HCT116 (cell line): Measurements from ENCODE around the gene NRCAM. TPM values are rescaled to one million over a fixed set of nuclear protein-coding genes. Genes with fewer than 3 reads are reported as not detected.

Source experiments
- ATAC-seq: fragments of 200-7000 bp; cut with Tn5 transposase; 2 replicates; pipeline ENCODE4 v1.9.1; 2020; ENCODE audit warnings: mild to moderate bottlenecking, moderate library complexity
- BruUV-seq: library from RNA; stranded (reverse); fragments of 400-500 nt; replicated peaks from 2 replicates; lab custom pipeline; 2021; lab: Mats Ljungman, UMichigan
- CTCF ChIA-PET: fragments of 300-600 bp; sonication (Branson Sonifier 250); formaldehyde crosslinking; loops from one replicate; lab custom pipeline; 2021; ENCODE audit warnings: antibody characterized with exemption; lab: Charles Lee
- POLR2A ChIA-PET: fragments of 300-600, 350-600 bp; sonication (Branson Sonifier 250); formaldehyde crosslinking; loops from one replicate; lab custom pipeline; 2021; ENCODE audit warnings: antibody characterized with exemption; lab: Charles Lee
- RAD21 ChIA-PET, 2 experiments: fragments of 300-600 bp; sonication (Branson Sonifier 250); formaldehyde crosslinking; loops; one replicate each; lab custom pipeline; 2023; ENCODE audit warnings: low total read pairs in 2 of 2; ENCODE audit not compliant: uncharacterized antibody in 2 of 2, unreplicated experiment in 2 of 2, low non-redundant PET in 1 of 2; lab: Charles Lee
- DNase-seq: peaks from one replicate; pipeline ENCODE4 v3.0.0-alpha.2; 2010; ENCODE audit warnings: low read depth, low spot score
- H2AFZ ChIP-seq: fragments of 200-600 bp; shearing (Covaris generic), sonication (generic); 2 replicates; pipeline ENCODE4 v1.6.1; 2017; ENCODE audit warnings: low read depth, mixed run types, mixed read lengths, antibody characterized with exemption, low read length; ENCODE audit not compliant: poor library complexity, severe bottlenecking
- H3K27ac ChIP-seq: 2 replicates; pipeline ENCODE4 v1.5.1; 2012; ENCODE audit warnings: low read depth, low read length
- H3K27me3 ChIP-seq: fragments of 200-600 bp; sonication (generic); 2 replicates; pipeline ENCODE4 v1.6.1; 2016; ENCODE audit warnings: mixed run types, low read length, mixed read lengths; ENCODE audit not compliant: insufficient read depth
- H3K36me3 ChIP-seq, 2 experiments: fragments of 200-500 bp in 1 of 2; fragments of 200-600 bp in 1 of 2; sonication (Bioruptor generic) in 1 of 2; sonication (generic) in 1 of 2; 2 replicates each; pipeline versions ENCODE4 v1.5.1 to v1.6.1; 2014 to 2016; ENCODE audit warnings: low read length in 2 of 2, inconsistent platforms in 1 of 2, mixed read lengths in 1 of 2, mixed run types in 1 of 2; ENCODE audit not compliant: insufficient read depth in 2 of 2, control insufficient read depth in 1 of 2
- H3K4me1 ChIP-seq, 2 experiments: fragments of 200-600 bp in 1 of 2; sonication (generic) in 1 of 2; 2 replicates each; pipeline versions ENCODE4 v1.5.1 to v1.6.1; 2012 to 2017; ENCODE audit warnings: low read length in 2 of 2, inconsistent platforms in 1 of 2, mild to moderate bottlenecking in 1 of 2, mixed read lengths in 1 of 2, mixed run types in 1 of 2, moderate library complexity in 1 of 2; ENCODE audit not compliant: insufficient read depth in 2 of 2, control insufficient read depth in 1 of 2
- H3K4me2 ChIP-seq: fragments of 200-600 bp; sonication (generic); 2 replicates; pipeline ENCODE4 v1.6.1; 2017; ENCODE audit warnings: mixed run types, low read length, mixed read lengths
- H3K4me3 ChIP-seq, 2 experiments: fragments of 200-600 bp in 1 of 2; sonication (generic) in 1 of 2; replicated peaks in 1 of 2; 2 replicates each; pipeline ENCODE4 v1.5.1; 2011 to 2016; ENCODE audit warnings: low read length in 2 of 2, control low read depth in 1 of 2, low read depth in 1 of 2, mild to moderate bottlenecking in 1 of 2, mixed read lengths in 1 of 2, mixed run types in 1 of 2
- H3K79me2 ChIP-seq: fragments of 200-600 bp; sonication (generic); 2 replicates; pipeline ENCODE4 v1.6.1; 2017; ENCODE audit warnings: mild to moderate bottlenecking, mixed run types, low read length, moderate library complexity, mixed read lengths; ENCODE audit not compliant: insufficient read depth
- H3K9ac ChIP-seq: fragments of 200-600 bp; sonication (generic); 2 replicates; pipeline ENCODE4 v1.6.1; 2016; ENCODE audit warnings: low read length, mixed read lengths
- H3K9me2 ChIP-seq: fragments of 200-600 bp; sonication (generic), shearing (Covaris generic); 2 replicates; pipeline ENCODE4 v1.6.1; 2017; ENCODE audit warnings: mixed run types, mild to moderate bottlenecking, moderate library complexity; ENCODE audit not compliant: insufficient read depth
- H3K9me3 ChIP-seq, 2 experiments: fragments of 200-500 bp in 1 of 2; fragments of 200-600 bp in 1 of 2; sonication (Bioruptor generic) in 1 of 2; sonication (generic) in 1 of 2; 2 replicates each; pipeline ENCODE4 v1.6.1; 2014 to 2017; ENCODE audit warnings: low read length in 2 of 2, mixed read lengths in 2 of 2, inconsistent platforms in 1 of 2, low read depth in 1 of 2, mild to moderate bottlenecking in 1 of 2, mixed run types in 1 of 2, moderate library complexity in 1 of 2; ENCODE audit not compliant: control insufficient read depth in 1 of 2, insufficient read depth in 1 of 2
- H4K20me1 ChIP-seq: fragments of 200-600 bp; sonication (generic), shearing (Covaris generic); 2 replicates; pipeline ENCODE4 v1.6.1; 2017; ENCODE audit warnings: mixed run types, mild to moderate bottlenecking, moderate library complexity; ENCODE audit not compliant: insufficient read depth
- CBX3 ChIP-seq: IDR thresholded peaks from 2 replicates; pipeline ENCODE4 v1.6.1; 2012; ENCODE audit warnings: low read depth
- CEBPB ChIP-seq: IDR thresholded peaks from 2 replicates; pipeline ENCODE4 v1.6.1; 2012; ENCODE audit warnings: low read depth
- EGR1 ChIP-seq: IDR thresholded peaks from 2 replicates; pipeline ENCODE4 v1.6.1; 2012; ENCODE audit warnings: low read depth
- ELF1 ChIP-seq: IDR thresholded peaks from 2 replicates; pipeline ENCODE4 v1.6.1; 2012; ENCODE audit warnings: low read depth, borderline replicate concordance
- MAX ChIP-seq: IDR thresholded peaks from 2 replicates; pipeline ENCODE4 v1.6.1; 2012
- REST ChIP-seq: IDR thresholded peaks from 2 replicates; pipeline ENCODE4 v1.6.1; 2012; ENCODE audit warnings: low read depth
- TCF7L2 ChIP-seq: IDR thresholded peaks from 2 replicates; pipeline ENCODE4 v1.7.0; 2011; ENCODE audit warnings: borderline replicate concordance, inconsistent platforms; ENCODE audit not compliant: insufficient read depth, insufficient read length; ENCODE audit errors: extremely low read depth
- ZBTB33 ChIP-seq: IDR thresholded peaks from 2 replicates; pipeline ENCODE4 v1.6.1; 2011; ENCODE audit warnings: mild to moderate bottlenecking, low read length, moderate library complexity; ENCODE audit not compliant: insufficient replicate concordance; ENCODE audit errors: extremely low read depth
- ZNF274 ChIP-seq: fragments of 200-500 bp; sonication (Bioruptor generic); IDR thresholded peaks from 2 replicates; pipeline ENCODE4 v1.6.1; 2014; ENCODE audit warnings: mild to moderate bottlenecking, low read depth, low read length, inconsistent platforms
- intact Hi-C: fragments of 100-400 bp; cut with micrococcal nuclease; formaldehyde crosslinking; loops from 2 replicates; pipeline ENCODE4 v1.10.0; 2022
- total RNA-seq: library from RNA; stranded (reverse); gene quantifications from one replicate; pipeline ENCODE4 v1.2.1, GENCODE V29; 2021; ENCODE audit not compliant: unreplicated experiment
- TF ChIP-seq, protein P1 (sequence below), 3 experiments: fragments of 200-600 bp in 1 of 3; sonication (generic) in 1 of 3; IDR thresholded peaks in 2 of 3; conservative IDR thresholded peaks in 1 of 3; 2 replicates each; pipeline ENCODE4 v1.5.1; 2012 to 2017; ENCODE audit warnings: low read depth in 2 of 3, low read length in 2 of 3, antibody characterized with exemption in 1 of 3, borderline replicate concordance in 1 of 3, control low read depth in 1 of 3, mild to moderate bottlenecking in 1 of 3, mixed read lengths in 1 of 3, mixed run types in 1 of 3, moderate library complexity in 1 of 3; ENCODE audit not compliant: insufficient read depth in 1 of 3

NRCAM gene
- total RNA-seq, 1 experiment from 2014 or later: 0.15 TPM

- ChIA-PET RAD21 (no interaction called here), CTCF (no interaction called here), POLR2A (no interaction called here)
- intact Hi-C loops: no loop called here
- H3K4me3 ChIP-seq: no peak overlapping the region
- H3K4me2 ChIP-seq: no peak overlapping the region
- no peak overlapping the region for H3K27ac ChIP-seq
- H4K20me1 ChIP-seq: no peaks in the 10 kb centered on the region
- DNase-seq (no peak), ATAC-seq (no peak)
- H3K27me3 ChIP-seq: no peaks in the 10 kb centered on the region
- H3K9me2 ChIP-seq: no peaks in the 10 kb centered on the region
- no peaks in the 10 kb centered on the region for H3K4me1 ChIP-seq
- H3K36me3 ChIP-seq: no peaks in the 10 kb centered on the region
- H3K9ac ChIP-seq: no peak overlapping the region
- BruUV-seq: no TSS peak
- no peak overlapping the region for H2AFZ ChIP-seq
- no peaks in the 10 kb centered on the region for H3K79me2 ChIP-seq
- TF ChIP-seq ZNF274: no peak
- TF ChIP-seq CEBPB: no peak
- TF ChIP-seq, protein P1, sequence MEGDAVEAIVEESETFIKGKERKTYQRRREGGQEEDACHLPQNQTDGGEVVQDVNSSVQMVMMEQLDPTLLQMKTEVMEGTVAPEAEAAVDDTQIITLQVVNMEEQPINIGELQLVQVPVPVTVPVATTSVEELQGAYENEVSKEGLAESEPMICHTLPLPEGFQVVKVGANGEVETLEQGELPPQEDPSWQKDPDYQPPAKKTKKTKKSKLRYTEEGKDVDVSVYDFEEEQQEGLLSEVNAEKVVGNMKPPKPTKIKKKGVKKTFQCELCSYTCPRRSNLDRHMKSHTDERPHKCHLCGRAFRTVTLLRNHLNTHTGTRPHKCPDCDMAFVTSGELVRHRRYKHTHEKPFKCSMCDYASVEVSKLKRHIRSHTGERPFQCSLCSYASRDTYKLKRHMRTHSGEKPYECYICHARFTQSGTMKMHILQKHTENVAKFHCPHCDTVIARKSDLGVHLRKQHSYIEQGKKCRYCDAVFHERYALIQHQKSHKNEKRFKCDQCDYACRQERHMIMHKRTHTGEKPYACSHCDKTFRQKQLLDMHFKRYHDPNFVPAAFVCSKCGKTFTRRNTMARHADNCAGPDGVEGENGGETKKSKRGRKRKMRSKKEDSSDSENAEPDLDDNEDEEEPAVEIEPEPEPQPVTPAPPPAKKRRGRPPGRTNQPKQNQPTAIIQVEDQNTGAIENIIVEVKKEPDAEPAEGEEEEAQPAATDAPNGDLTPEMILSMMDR (IDR thresholded peaks at IDR 0.05 in 2 of 3, conservative IDR thresholded peaks at IDR 0.05 in 1 of 3; ENCODE audit: borderline replicate concordance in 1 of 3, insufficient read depth in 1 of 3, low read depth in 2 of 3, low read length in 2 of 3): no peak
- no peak for TF ChIP-seq CBX3
- no peak for TF ChIP-seq REST
- no peak for TF ChIP-seq MAX
- TF ChIP-seq EGR1: no peak
- no peak for TF ChIP-seq TCF7L2
- no peak for TF ChIP-seq ZBTB33
- no peak for TF ChIP-seq ELF1
- H3K9me3 ChIP-seq: no peaks in the 10 kb centered on the region
Observed at GRCh38 chr7:108360058-108360800, 96.0 kb downstream of the NRCAM start.
